ENCODE data around the gene TSPAN9.

DNA sequence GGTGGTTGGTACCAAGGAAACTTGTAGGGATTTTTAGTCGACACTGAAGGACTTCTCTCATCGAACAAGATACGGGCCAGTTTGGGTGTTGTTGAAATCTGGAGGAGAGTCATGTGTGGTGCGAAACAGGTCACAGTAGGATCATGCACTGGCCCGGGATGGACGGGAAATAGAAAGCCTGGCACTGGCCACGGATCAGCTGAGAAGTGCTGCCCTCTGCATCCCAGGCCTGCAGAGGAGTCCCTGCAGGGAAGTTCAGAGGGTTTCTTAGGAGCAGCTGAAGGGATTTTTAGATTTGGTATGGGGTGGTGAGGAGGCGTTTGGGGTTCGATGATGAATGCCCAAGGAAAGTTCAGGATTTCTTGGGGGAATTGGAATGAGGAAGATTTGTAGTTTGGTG, 63.1 kb downstream of the TSPAN9 start:
- TF ChIP-seq JUNB (CRISPR knock-in tag; conservative IDR thresholded peaks at IDR 0.05) (no peak), EZH2 (IDR thresholded peaks at IDR 0.05; ENCODE audit: borderline replicate concordance, low read depth, low read length) (no peak)
- TF ChIP-seq, protein P1, sequence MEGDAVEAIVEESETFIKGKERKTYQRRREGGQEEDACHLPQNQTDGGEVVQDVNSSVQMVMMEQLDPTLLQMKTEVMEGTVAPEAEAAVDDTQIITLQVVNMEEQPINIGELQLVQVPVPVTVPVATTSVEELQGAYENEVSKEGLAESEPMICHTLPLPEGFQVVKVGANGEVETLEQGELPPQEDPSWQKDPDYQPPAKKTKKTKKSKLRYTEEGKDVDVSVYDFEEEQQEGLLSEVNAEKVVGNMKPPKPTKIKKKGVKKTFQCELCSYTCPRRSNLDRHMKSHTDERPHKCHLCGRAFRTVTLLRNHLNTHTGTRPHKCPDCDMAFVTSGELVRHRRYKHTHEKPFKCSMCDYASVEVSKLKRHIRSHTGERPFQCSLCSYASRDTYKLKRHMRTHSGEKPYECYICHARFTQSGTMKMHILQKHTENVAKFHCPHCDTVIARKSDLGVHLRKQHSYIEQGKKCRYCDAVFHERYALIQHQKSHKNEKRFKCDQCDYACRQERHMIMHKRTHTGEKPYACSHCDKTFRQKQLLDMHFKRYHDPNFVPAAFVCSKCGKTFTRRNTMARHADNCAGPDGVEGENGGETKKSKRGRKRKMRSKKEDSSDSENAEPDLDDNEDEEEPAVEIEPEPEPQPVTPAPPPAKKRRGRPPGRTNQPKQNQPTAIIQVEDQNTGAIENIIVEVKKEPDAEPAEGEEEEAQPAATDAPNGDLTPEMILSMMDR (IDR thresholded peaks at IDR 0.05 in 2 of 3, conservative IDR thresholded peaks at IDR 0.05 in 1 of 3; ENCODE audit: insufficient read depth in 2 of 3, low read depth in 1 of 3, low read length in 3 of 3) = no peak

All from K562 (cell line).